Measurements from ENCODE around the gene HINT1. TPM values are rescaled to one million over a fixed set of nuclear protein-coding genes. Genes with fewer than 3 reads are reported as not detected.

HINT1 gene
- total RNA-seq, 4 donors from 2014 or later = 177 to 325 (median 232) TPM

GRCh38 chr5:131109540-131110255 is 55.4 kb downstream of the HINT1 start:
- no peak for DNase-seq

More at GRCh38 chr5:131109540-131110255, 55.4 kb downstream of the HINT1 start:
- ATAC-seq = no peak
- TF ChIP-seq POLR2A (IDR thresholded peaks at IDR 0.05) (no peak), CTCF (IDR thresholded peaks at IDR 0.05 in 4 of 5, conservative IDR thresholded peaks at IDR 0.05 in 1 of 5) (peak; percentile 14 to 59 (median 48))
- Histone ChIP-seq H3K9me3 (no peaks in the 10 kb centered on the region), H3K4me3 (no peak overlapping the region), H3K4me1 (no peaks in the 10 kb centered on the region), H3K27me3 (no peaks in the 10 kb centered on the region), H3K27ac (no peak overlapping the region), H3K36me3 (no peaks in the 10 kb centered on the region)
- in situ Hi-C loops (cut with MboI; ENCODE audit: low sequenced_read_pairs in 4 of 4) (loop anchor here in 2 of 4 donors (25.0 kb wide), 2 partner anchors 1197 to 1222 kb away; partner anchors contain the start of gene CHSY3 (in 1 of the 2)), intact Hi-C loops (cut with DNase I; ENCODE audit: low total_unique reads) (loop anchor here (2.0 to 5.0 kb wide), 2 partner anchors 1207 to 1339 kb away; partner anchors contain the start of gene CHSY3)

Other genes starting within 250 kb of the HINT1 start
- 10 to 100 TPM in 3 of 4 donors, 1 to 10 TPM in 1; 9.8 to 38.8 (median 14.7) TPM for gene LYRM7, start 5.7 kb upstream of the HINT1 start, total RNA-seq
- gene CDC42SE2, start 98.8 kb upstream of the HINT1 start, total RNA-seq = 10 to 100 TPM; 23.9 to 29.6 (median 26.4) TPM